Stimulated activated CD4-positive, alpha-beta T cell treated with anti-CD3 and anti-CD28 coated beads, TNF-alpha, amount 100 ng/mL, for 1 hour (primary cell): Measurements from ENCODE around the gene SLC25A26.
A peak's percentile ranks its signal among the peaks of the same experiment; 100 is the strongest.
"Not testable (repeated sequence)": the region's sequence is repeated elsewhere in the genome, so short reads cannot be mapped to it uniquely, and the experiment has no call there.

ENCODE experiments used
- DNase-seq, 3 donors: peaks; one replicate each; pipeline ENCODE4 v3.0.0-alpha.2; 2020; ENCODE audit warnings: low read depth in 3 of 3, low spot score in 1 of 3

Gene SLC25A26

DNA sequence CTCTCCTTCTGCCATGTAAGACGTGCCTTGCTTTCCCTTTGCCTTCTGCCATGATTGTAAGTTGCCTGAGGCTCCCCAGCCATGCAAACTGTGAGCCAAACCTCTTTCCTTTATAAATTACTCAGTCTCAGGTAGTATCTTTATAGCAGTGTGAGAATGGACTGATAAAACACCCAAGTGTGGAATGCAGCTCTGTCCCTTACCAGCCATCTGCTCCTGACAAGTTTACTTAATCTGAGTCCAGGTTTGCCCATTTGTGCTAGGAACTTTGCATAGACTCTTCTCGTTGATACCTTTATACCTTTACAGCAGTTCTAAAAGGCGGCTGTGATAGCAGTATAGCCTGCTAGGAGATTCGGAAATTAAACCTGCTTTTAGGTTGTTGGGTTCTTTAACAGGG is 48.1 kb downstream of the SLC25A26 start:
- no peak for DNase-seq

DNA sequence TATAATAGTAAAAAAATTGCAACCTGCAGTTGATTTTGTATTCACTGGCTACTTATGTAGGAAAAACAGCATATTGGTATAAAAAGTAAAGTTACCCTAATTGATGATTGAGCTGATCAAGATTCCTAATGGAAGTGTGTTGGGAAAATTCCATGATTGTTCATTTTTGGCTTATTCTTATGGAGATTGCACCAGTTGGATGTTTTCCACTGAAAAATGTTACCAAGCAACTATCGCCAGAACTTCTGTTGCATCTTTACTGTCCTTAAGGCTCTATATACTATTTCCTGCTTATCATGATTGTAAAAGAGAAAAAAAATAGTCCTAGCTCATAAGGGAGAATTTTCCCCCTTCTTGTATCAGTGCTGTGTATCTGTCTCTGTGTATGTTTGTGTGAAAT is 48.6 kb downstream of the SLC25A26 start:
- no peak for DNase-seq

DNA sequence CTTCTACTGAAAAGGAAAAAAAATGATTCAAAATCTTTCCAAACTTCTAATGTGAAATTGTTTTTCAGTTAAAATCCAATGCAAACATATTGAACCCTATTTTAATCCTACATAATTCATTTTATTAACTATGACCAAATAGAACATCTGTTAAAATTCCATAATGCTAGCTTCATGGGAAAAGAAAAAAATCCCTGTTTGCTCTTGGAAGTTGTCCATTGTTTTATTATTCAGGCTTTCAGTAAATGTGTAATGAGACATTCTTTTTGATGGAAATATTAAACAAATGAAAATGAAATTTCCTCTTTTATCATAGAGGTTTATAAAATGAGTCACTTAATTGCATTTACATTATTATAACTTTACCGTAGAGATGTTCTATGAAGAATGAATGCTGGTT is 49.5 kb downstream of the SLC25A26 start:
- DNase-seq, result no peak

DNA sequence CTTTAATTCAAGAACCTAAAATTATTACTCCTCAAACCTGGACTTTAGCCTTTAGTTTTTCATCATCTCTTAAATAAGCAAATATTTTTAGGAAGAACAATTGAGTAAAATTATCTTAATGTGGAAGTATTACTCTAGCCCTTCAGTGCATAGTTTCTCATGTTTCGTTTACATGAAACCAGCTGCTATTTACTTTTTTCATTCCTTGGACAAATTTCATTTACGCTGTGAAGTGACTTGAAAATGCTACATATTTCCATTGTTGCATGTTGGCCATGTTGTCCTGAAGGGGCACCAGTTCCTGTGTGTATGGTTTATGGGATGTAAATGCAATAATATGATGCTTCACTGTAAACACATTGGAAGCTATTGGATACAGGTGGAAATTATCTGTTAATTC is 49.9 kb downstream of the SLC25A26 start:
- no peak for DNase-seq

DNA sequence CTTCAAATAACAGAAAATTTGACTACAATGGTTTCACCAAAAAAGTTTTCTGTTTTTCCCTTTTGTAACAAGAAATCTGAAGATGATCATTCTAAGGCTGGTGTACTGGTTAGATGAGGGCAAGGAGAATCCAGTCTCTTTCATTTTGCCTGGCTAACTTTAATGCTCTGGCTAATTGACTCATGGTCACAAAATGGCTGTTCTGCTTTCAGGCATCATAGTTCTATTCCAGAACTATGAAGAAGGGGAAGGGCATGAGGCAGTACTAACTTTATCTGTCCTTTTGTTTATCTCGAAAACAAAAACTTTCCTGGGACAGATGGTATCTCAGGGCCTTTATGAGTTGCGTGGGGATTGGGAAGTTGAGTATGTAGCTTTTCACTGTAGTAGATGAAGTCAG is 50.4 kb downstream of the SLC25A26 start:
- DNase-seq, result no peak

DNA sequence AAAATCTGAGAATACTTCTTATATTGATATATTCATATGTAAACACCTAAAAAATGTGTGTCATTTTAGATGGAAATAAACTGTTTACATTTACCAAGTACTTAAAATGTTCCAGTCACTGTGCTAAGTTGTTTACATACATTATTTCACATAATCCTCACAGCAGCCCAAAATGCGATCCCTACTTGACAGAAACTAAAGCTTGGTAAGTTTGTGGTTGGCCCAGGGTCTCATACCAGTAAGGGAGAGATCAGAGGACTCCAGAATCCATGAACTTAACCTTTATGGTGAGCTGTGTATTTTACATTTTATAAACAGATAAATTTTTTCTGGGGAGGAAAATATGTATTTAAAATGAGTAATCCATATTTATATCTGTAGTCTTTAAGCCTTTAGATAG is 51.2 kb downstream of the SLC25A26 start:
- DNase-seq, result no peak

DNA sequence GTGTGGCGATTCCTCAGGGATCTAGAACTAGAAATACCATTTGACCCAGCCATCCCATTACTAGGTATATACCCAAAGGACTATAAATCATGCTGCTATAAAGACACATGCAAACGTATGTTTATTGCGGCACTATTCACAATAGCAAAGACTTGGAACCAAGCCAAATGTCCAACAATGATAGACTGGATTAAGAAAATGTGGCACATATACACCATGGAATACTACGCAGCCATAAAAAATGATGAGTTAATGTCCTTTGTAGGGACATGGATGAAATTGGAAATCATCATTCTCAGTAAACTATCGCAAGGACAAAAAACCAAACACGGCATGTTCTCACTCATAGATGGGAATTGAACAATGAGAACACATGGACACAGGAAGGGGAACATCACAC is 54.0 kb downstream of the SLC25A26 start:
- DNase-seq, result not testable (repeated sequence)

DNA sequence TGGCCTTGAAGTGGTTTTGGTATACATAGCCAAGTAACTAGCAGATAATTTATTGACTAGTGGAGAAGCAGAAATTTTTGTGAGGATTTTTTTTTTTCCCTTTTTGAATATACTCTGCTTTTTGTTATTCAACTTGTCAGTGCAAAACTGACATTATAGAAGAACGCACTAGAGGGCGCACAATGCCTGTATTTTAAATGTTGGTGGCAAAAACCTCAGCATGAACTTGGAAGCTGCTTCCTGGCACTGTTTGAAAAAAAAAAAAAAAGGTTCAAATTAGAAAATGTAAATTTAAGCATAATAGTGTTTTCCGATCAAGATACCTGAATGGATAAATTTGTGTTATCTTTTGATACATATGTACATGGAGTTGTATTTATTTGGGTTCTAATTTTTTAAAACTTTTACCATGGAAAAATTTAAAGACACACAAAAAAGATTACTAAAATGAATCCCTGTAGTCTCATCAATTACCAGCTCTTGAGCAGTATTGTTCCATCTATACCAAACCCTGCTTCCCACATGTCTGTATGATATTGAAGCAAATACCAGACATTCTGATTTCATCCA is 56.0 kb downstream of the SLC25A26 start:
- DNase-seq, result peak in 2 of 3 donors; percentile 21 to 24

DNA sequence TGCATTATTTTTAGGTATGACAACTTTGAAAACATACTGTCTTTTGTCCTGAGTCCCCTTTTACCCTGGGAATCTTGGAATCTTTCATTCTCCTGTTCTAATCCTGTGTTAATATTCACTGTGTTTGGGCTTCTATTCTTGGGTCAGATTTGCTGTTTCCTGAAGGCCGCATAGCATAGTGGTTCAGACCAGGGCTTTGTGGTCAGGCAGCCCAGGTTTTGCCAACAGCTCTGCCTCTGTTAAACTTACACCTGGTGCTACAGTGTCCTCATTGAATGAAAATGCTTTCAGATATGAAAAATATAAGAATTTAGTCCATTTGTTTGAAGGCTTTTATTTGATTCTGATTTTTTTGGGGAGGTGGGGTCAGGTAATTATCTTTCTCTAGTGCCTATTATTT is 58.4 kb downstream of the SLC25A26 start:
- DNase-seq, result no peak

DNA sequence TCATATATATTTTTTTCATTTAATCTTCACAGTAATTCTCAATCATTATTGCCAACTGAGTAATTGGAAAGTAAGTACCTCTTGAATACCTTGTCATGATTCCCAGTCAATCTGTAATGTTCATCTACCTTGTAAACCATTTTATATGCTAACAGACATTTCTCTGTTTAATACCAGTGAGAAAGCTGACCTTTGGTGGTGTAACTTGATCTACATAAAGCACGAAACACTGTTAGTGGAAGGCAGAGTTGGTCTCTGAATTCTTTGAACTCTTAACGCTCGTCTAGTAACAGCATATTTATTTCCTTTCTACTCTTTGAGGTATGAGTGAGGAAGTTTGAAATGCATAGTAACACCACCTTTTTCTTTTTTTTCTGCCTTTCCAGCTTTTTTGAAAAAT is 59.5 kb downstream of the SLC25A26 start:
- DNase-seq, result no peak

DNA sequence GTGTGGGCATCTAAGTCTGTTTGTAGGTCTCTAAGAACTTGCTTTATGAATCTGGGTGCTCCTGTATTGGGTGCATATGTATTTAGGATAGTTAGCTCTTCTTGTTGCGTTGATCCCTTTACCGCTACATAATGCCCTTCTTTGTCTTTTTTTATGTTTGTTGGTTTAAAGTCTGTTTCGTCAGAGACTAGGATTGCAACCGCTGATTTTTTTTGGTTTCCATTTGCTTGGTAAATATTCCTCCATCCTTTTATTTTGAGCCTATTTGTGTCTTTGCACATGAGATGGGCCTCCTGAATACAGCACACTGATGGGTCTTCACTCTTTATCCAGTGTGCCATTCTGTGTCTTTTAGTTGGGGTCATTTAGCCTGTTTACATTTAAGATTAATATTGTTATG is 71.1 kb downstream of the SLC25A26 start:
- not testable (repeated sequence) for DNase-seq

DNA sequence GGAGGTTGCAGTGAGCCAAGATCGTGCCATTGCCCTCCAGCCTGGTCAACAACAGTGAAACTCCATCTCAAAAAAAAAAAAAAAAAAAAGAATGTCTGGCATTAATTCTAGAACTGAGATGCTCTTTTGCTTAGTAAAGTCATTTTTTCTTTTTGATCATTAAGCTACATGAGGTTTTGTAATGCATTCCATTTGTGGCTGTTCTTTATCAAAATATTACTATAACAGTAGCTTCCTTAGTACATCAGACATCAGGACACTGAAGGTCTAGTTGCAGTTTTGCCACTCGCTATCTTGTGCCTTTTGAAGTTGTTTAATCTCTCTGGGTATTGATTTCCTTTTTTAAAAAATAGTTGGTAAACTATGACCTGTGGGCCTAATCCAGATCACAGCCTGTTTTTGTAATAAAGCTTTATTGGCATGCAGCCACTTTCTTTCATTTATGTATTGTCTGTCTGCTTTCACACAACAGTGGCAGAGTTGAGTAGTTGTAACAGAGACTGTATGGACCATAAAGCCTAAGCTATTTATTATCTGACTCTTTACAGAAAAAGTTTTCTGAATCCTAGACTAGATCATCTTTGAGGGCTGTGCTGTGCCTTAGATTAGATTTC is 76.6 kb downstream of the SLC25A26 start:
- DNase-seq, result no peak

DNA sequence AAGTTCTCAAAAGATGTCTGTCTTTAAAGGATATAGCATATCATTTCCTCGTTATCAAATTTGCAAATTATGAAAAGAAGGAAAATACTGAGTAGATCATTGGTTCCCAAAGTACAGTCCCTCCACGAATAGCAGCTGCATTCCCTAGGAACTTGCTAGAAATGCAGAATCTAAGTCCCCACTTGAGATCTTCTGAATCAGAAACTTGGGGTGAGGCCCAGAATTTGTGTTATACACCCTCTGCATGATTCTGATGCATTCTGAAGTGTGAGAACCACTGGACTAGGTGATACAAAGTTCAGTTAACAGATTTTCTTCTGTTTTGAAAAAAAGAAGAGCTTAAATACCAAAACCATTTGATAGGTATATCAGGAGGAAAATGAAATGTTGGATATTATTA is 77.1 kb downstream of the SLC25A26 start:
- no peak for DNase-seq

DNA sequence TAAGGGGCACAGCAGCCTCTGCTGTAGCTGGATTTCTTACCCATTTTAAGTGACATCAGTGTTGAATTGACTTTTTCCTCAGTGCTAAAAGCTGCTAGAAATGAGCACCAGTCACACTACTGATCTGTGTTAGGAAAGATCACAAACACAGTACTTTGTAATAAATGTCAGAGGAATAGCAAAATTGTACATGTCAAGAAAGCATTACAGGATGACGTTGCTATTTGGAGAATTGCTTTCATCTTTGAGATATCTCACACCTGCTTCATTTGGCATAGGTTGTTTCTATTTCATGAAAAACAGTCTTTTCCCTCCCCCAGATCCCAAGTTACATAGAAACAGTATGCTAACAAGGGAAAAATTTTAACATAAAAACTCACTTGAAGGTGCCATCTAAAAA is 77.8 kb downstream of the SLC25A26 start:
- no peak for DNase-seq

DNA sequence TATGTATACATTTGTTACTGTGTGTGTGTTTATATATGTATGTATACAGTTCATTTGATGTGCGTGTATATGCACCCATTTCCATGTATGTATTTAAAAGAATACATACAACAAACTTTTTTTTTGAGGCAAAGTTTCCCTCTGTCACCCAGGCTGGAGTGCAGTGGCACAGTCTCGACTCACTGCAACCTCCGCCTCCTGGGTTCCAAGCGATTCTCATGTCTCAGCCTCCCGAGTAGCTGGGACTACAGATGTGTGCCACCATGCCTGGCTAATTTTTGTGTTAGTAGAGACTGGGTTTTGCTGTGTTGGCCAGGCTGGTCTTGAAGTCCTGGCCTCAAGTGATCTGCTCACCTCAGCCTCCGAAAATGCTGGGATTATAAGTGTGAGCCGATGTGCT is 78.3 kb downstream of the SLC25A26 start:
- DNase-seq, result not testable (repeated sequence)

DNA sequence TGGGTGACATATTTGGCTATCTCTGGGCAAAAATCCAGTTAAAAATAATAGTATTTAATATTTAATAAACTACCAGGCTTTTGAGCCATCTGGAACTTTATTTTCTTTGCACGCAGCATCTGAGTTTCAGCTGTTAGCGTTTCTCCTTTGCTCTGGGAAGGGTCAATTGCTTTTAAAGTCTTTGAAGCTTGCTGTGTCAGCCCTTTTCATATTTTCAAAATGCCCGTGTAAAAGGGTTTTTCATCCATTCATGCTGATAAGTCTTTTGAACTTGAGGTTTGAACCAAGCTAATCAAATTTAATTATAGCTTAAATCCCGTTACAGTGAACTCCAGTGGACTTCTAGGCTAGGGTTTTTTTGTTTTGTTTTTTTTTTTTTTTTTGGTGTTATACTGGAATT is 79.1 kb downstream of the SLC25A26 start:
- no peak for DNase-seq

DNA sequence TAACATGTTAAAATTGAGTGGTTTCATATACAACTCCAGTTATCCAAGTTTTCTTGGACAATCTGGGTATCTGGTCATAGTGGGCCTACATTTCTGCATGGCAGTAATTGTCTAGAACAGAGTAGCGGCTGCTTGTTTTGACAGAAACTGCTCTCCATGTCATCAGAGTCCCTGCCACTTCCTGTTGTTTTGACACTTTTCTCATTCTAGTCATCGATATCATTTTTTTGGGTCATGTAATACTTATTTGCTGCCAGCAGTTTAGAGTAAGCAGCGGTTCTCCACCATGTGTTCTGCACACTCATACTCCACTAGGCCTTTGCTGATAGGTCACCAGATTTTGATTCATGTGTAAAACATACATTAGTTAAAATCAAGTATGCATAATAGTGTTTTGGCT is 81.5 kb downstream of the SLC25A26 start:
- DNase-seq, result no peak

DNA sequence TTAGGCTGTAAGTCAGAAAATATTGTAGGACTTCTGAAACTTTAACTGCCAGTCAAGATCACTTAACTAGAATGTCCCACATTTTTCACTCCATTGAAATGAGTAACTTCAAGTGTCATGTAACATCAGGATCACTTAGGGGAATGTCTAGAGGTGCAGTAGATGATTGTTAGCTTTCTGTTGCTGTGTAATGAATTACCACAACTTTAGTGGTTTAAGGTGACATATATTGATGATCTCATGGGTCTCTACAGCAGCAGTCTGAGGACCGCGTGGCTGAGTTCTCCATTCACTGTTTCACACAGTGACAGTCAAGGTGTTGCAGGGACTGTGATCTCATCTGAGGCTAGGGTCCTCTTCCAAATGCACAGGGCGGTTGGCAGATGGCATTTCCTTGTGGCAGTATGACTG is 82.7 kb downstream of the SLC25A26 start:
- DNase-seq, result no peak

DNA sequence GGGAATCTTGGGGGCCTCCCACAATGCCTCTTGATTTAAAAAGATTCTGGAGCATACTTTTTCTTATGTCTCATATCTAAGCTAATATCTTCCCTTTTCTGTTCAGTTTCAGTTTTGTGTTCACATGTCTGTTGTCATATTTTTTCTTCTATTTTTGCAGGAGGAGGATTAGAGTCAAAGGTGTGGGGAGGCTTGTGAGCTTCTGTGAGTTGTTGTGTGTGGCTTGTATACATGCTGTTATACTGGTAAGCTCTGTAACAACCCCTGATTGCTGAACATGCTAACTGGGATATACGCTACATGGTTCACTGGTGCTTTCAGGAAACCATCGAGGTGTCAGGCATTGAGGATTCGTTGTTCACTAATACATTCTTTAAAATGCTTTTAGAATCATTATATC is 83.5 kb downstream of the SLC25A26 start:
- no peak for DNase-seq

DNA sequence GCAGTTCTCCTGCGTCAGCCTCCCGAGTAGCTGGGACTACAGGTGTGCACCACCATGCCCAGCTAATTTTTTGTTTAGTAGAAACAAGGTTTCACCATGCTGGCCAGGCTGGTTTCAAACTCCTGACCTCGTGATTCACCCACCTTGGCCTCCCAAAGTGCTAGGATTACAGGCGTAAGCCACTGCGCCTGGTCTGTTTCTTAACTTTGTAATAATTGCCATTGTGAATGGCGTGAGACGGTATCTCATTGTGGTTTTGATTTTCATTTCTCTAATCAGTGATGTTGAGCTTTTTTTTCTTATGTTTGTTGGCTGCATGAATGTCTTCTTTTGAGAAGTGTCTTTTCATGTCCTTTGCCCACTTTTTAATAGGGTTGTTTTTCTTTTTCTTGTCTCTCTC is 85.3 kb downstream of the SLC25A26 start:
- DNase-seq, result not testable (repeated sequence)

DNA sequence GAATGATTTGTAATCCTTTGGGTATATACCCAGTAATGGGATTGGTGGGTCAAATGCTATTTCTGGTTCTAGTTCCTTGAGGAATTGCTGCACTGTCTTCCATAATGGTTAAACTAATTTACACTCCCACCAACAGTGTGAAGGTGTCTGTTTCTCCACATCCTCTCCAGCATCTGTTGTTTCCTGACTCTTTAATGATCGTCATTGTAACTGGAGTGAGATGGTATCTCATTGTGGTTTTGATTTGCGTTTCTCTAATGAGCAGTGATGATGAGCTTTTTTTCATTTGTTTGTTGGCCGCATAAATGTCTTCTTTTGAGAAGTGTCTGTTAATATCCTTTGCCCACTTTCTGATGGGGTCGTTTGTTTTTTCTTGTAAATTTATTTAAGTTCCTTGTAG is 86.2 kb downstream of the SLC25A26 start:
- DNase-seq, result not testable (repeated sequence)

DNA sequence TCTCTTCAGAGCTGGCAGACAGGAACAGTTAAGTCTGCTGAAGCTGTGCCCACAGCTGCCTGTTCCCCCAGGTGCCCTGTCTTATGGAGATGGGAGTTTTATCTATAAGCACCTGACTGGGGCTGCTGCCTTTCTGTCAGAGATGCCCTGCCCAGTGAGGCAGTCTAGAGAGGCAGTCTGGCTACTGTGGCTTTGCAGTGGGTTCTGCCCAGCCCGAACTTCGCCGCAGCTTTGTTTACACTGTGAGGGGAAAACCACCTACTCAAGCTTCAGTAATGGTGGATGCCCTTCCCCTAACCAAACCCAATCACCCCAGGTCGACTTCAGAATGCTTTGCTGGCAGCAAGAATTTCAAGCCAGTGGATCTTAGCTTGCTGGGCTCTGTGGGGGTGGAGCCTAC is 91.2 kb downstream of the SLC25A26 start:
- DNase-seq, result no peak

DNA sequence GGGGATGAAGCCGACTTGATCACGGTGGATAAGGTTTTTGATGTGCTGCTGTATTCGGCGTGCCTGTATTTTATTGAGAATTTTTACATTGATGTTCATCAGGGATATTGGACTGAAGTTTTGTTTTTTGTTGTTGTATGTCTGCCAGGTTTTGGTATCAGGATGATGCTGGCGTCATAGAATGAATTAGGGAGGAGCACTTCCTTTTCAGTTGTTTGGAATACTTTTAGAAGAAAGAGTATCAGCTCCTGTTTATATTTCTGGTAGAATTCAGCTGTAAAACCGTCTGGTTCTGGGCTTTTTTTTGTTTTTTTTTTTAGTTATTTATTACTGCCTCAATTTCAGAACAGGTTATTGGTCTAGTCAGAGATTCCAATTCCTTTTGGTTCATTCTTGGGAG is 93.7 kb downstream of the SLC25A26 start:
- DNase-seq, result no peak
